Measurements from ENCODE around the gene EML1.

EML1 gene

DNA sequence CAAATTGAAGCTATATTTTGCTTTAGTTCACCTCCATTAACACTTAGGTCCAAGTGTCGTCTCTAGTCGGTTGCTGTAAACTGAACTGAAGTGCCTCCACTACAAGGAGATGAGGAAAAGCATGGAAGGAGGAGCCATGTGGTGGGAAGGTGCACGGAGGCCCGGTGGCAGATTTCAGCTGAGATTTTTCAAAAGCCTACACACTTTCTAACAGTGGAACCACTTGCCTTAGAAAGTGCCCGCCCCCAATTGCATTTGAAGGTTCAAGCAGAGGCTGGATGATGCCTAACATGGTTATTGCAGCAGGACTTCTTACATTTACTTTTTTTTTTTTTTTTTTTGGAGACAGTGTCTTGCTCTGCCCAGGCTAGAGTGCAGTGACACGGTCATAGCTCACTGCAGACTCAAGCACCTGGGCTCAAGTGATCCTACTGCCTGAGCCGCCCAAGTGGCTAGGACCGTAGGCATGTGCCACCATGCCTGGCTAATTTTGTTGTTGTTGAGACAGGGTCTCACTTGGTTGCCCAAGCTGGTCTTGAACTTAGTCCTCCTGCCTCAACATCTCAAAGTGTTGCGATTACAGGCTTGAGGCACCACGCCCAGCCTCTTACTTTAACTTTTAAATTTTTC, 27.6 kb downstream of the EML1 start:
- TF ChIP-seq, protein P1, sequence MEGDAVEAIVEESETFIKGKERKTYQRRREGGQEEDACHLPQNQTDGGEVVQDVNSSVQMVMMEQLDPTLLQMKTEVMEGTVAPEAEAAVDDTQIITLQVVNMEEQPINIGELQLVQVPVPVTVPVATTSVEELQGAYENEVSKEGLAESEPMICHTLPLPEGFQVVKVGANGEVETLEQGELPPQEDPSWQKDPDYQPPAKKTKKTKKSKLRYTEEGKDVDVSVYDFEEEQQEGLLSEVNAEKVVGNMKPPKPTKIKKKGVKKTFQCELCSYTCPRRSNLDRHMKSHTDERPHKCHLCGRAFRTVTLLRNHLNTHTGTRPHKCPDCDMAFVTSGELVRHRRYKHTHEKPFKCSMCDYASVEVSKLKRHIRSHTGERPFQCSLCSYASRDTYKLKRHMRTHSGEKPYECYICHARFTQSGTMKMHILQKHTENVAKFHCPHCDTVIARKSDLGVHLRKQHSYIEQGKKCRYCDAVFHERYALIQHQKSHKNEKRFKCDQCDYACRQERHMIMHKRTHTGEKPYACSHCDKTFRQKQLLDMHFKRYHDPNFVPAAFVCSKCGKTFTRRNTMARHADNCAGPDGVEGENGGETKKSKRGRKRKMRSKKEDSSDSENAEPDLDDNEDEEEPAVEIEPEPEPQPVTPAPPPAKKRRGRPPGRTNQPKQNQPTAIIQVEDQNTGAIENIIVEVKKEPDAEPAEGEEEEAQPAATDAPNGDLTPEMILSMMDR (IDR thresholded peaks at IDR 0.05; ENCODE audit: low read depth, low read length) = no peak
- no peak for DNase-seq (ENCODE audit: low read depth, low spot score)
- in situ Hi-C loops (cut with HindIII; ENCODE audit: low sequenced_read_pairs) = loop anchor here (10.0 kb wide), 1 partner anchor 54 kb away; no protein-coding TSS in a partner anchor
- H3K4me3 ChIP-seq (ENCODE audit: low read depth, low read length) = no peak overlapping the region

DNA sequence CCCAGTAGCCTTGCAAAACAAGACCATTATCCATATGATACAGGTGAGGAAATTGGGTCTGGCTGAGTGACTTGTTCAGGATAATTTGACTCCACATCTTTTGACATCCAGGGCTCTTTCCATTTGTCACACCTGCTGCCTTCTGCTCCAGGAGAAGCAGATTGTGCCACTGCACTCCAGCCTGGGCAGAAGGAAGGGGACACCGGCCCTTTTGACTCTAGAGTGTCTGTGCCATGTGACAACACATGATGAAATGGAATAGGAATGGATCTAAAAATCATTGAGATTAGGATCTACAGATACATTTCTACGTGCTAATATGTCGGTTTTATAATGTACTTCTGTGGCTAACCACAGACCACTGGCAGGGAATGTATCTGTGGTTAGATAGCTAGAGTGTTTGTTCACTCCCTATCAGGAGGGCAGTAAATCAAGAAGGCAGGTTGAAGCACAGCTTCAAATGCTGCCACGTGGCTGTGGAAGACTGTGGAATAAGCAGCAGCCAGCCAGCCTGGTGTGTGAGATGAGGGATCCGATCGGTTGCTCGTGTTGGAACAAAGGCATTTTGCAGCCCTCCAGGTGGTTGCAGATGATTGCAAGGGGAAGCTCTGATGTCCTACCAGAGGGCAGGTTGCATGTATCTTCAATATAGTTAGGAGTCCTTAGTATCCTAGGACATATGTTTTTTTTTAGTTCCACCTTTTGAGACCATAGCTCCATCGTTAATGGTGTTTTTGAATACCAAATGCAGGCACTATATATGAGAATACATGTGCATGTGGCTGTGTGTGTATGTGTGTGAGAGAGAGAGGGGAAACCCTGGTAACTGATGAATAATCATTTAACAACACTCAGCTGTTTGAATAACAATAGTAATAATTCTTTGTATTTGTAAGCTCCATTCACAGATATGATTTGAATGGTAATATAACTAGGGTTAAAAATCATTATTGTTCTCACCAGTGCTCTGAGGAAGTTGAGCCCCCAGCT, 28.6 kb downstream of the EML1 start:
- peak; percentile 84 for DNase-seq (ENCODE audit: low read depth, low spot score)
- no peak overlapping the region for H3K4me3 ChIP-seq (ENCODE audit: low read depth, low read length)
- in situ Hi-C loops (cut with HindIII; ENCODE audit: low sequenced_read_pairs) = loop anchor here (10.0 kb wide), 1 partner anchor 53 kb away; no protein-coding TSS in a partner anchor
- TF ChIP-seq, protein P1 (IDR thresholded peaks at IDR 0.05; ENCODE audit: low read depth, low read length) = no peak

DNA sequence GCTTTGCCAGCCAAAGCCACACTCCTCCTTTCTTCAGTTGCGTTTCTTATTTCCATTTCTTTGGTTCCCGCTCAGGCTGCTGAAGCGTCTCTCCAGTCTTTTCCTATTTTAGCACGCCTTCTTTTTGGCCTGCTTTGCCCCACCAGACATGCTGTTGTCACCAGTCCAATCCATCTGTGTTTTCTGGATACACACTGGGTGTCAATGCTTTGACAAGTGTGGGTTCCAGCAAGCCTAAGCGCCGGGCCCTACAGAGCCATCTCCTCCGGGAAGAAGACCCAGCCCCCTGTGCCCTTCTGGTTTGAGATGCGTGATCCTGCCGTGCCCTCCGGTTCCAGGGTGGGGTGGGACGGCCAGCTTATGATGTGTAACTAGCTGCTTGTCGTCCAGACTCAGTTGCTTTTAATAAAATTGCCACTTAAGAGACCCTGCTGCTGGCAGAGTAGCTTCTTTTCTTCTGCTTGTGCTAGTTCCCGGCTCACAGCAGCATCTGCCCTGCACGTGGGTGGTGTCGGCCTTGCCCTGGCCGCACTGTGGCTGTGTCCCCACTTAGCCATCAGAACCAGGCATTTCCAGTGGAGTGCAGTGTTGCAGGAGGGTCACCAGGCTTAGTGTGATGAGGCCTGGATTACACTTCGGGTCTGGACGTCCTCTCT, 29.7 kb downstream of the EML1 start:
- H3K4me3 ChIP-seq (ENCODE audit: low read depth, low read length) = no peak overlapping the region
- no peak for DNase-seq (ENCODE audit: low read depth, low spot score)
- in situ Hi-C loops (cut with HindIII; ENCODE audit: low sequenced_read_pairs) = loop anchor here (10.0 kb wide), 1 partner anchor 52 kb away; no protein-coding TSS in a partner anchor
- TF ChIP-seq, protein P1 (IDR thresholded peaks at IDR 0.05; ENCODE audit: low read depth, low read length) = no peak

DNA sequence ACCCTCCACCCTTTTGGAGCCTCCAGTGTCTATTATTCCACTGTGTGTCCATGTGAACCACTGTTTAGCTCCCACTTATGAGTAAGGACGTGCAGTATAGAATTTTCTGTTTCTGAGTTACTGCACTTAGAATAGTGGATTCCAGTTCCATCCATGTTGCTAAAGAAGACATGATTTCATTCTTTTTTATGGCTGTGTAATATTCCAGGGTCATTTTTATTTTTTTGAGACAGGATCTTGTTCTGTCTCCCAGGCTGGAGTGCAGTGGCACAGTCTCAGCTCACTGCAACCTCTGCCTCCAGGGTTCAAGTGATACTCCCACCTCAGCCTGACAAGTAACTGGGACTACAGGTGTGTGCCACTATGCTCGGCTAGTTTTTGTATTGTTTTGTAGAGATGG, 31.6 kb downstream of the EML1 start:
- in situ Hi-C loops (cut with HindIII; ENCODE audit: low sequenced_read_pairs) = loop anchor here (10.0 kb wide), 1 partner anchor 50 kb away; no protein-coding TSS in a partner anchor
- H3K4me3 ChIP-seq (ENCODE audit: low read depth, low read length) = no peak overlapping the region
- no peak for DNase-seq (ENCODE audit: low read depth, low spot score)
- TF ChIP-seq, protein P1 (IDR thresholded peaks at IDR 0.05; ENCODE audit: low read depth, low read length) = no peak

DNA sequence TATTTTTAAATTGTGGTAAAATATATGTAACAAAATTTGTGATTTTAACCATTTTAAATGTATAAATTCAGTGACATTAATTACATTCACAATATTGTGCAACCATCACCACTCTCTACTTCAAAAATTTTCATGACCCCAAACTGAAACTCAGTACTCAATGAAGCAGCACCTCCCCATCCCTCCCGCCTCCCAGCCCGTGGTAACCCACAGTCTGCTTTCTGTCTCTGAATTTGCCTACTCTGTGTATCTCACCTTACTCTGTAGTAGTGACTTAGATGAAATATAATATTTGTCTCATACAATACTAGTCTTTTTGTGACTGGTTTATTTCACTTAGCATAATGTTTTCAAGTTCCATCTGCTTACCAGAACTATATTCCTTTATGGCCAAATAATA, 36.2 kb downstream of the EML1 start:
- DNase-seq (ENCODE audit: low read depth, low spot score) = no peak
- in situ Hi-C loops (cut with HindIII; ENCODE audit: low sequenced_read_pairs) = loop anchor here (10.0 kb wide), 1 partner anchor 45 kb away; no protein-coding TSS in a partner anchor
- TF ChIP-seq, protein P1 (IDR thresholded peaks at IDR 0.05; ENCODE audit: low read depth, low read length) = no peak
- H3K4me3 ChIP-seq (ENCODE audit: low read depth, low read length) = no peak overlapping the region

DNA sequence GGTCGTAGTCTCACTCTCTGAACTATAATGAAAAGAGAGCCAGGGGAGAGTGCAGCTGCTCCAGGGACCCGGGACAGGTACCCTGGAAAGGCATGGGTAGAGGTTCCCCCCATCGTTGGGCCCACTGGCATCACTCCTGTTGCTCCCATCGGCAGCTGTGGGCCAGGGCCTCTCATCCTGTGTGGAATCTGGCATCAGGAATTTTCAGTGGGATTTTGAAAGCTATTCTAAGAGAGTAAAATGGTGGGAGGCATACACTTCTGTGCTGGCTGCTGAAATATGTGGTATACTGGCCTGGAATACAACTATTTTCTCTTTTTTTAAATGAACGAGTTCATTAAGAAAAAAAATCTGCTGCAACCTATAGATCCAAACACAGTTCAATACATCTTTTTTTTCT, 38.1 kb downstream of the EML1 start:
- TF ChIP-seq, protein P1 (IDR thresholded peaks at IDR 0.05; ENCODE audit: low read depth, low read length) = no peak
- DNase-seq (ENCODE audit: low read depth, low spot score) = no peak
- in situ Hi-C loops (cut with HindIII; ENCODE audit: low sequenced_read_pairs) = no loop called here
- no peak overlapping the region for H3K4me3 ChIP-seq (ENCODE audit: low read depth, low read length)
